Spleen (tissue), 7 donors: ENCODE data around the gene OARD1.

ENCODE experiments used
- POLR2A ChIP-seq, 3 donors: fragments of 450-650 bp; IDR thresholded peaks; one replicate each; pipeline ENCODE4 v1.5.1; 2017; ENCODE audit warnings: antibody characterized with exemption in 3 of 3, mild to moderate bottlenecking in 1 of 3
- POLR2AphosphoS5 ChIP-seq, 3 donors: sonication (generic); formaldehyde crosslinking; IDR thresholded peaks; one replicate each; pipeline ENCODE4 v1.5.1; 2017; ENCODE audit warnings: antibody characterized with exemption in 3 of 3
- TF ChIP-seq, protein P1 (sequence below), 11 experiments: fragments of 200-600 bp in 7 of 11; fragments of 450-650 bp in 4 of 11; sonication (generic) in 4 of 11; IDR thresholded peaks in 8 of 11; conservative IDR thresholded peaks in 3 of 11; 1 replicate in 7 of 11; 2 replicates in 4 of 11; pipeline versions ENCODE4 v1.4.0 to v1.8.0; 2016 to 2021; ENCODE audit warnings: antibody characterized with exemption in 11 of 11, inconsistent platforms in 4 of 11, mild to moderate bottlenecking in 1 of 11
- donor health status: DM: no; HTN: no; CAD: no; lungs with moderate emphysema.
- donor health status: DM: no; HTN: no; CAD: no.
- donor health status: DM: no; HTN: no; CAD: no.

DNA sequence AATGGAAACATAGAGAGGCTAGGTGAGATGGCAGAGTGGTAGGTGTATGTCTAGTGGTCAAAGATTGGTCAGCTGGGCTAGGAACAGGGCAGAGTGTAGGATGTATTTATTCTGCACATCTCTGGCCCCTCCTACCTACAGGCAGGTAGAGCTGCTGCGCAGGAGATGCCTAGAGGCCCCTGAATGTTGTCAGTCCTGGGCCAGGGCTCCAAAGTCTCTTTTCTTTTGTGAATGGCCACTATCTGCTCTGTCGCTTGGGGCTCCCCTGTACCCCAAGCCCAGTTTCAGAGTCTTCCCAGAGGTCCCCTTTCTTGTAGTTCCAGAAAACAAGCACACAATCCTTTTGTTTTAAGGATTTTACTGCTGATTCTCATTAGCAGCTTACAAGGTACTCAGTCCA, 24.9 kb downstream of the OARD1 start:
- TF ChIP-seq POLR2A (IDR thresholded peaks at IDR 0.05): no peak
- no peak for TF ChIP-seq POLR2AphosphoS5 (IDR thresholded peaks at IDR 0.05)
- TF ChIP-seq, protein P1, sequence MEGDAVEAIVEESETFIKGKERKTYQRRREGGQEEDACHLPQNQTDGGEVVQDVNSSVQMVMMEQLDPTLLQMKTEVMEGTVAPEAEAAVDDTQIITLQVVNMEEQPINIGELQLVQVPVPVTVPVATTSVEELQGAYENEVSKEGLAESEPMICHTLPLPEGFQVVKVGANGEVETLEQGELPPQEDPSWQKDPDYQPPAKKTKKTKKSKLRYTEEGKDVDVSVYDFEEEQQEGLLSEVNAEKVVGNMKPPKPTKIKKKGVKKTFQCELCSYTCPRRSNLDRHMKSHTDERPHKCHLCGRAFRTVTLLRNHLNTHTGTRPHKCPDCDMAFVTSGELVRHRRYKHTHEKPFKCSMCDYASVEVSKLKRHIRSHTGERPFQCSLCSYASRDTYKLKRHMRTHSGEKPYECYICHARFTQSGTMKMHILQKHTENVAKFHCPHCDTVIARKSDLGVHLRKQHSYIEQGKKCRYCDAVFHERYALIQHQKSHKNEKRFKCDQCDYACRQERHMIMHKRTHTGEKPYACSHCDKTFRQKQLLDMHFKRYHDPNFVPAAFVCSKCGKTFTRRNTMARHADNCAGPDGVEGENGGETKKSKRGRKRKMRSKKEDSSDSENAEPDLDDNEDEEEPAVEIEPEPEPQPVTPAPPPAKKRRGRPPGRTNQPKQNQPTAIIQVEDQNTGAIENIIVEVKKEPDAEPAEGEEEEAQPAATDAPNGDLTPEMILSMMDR (IDR thresholded peaks at IDR 0.05 in 8 of 11, conservative IDR thresholded peaks at IDR 0.05 in 3 of 11): no peak
